Ovary (tissue), 1 donor: ENCODE data around the gene PRR14L.

Source experiments
- EP300 ChIP-seq: sonication (generic); formaldehyde crosslinking; IDR thresholded peaks from one replicate; pipeline ENCODE4 v1.6.1; 2017; ENCODE audit warnings: antibody characterized with exemption
- POLR2A ChIP-seq: fragments of 450-650 bp; IDR thresholded peaks from one replicate; pipeline ENCODE4 v1.6.1; 2017; ENCODE audit warnings: antibody characterized with exemption, mild to moderate bottlenecking, moderate library complexity

- TF ChIP-seq POLR2A (peak; percentile 40), EP300 (no peak)
These were observed 87.9 kb downstream of the PRR14L start, which contains the start of gene PISD for GRCh38 chr22:31661851-31662667.
